HepG2 (cell line): ENCODE data around the gene AMIGO1. TPM values are rescaled to one million over a fixed set of nuclear protein-coding genes. Genes with fewer than 3 reads are reported as not detected.
A peak's percentile ranks its signal among the peaks of the same experiment; 100 is the strongest.

Source experiments
- AHR ChIP-seq: IDR thresholded peaks from 2 replicates; pipeline ENCODE4 v1.6.1; 2018; ENCODE audit warnings: missing genetic modification reagents, missing compliant biosample characterization
- CENPX ChIP-seq: sonication (generic); formaldehyde crosslinking; IDR thresholded peaks from 2 replicates; pipeline ENCODE4 v1.9.0; 2021; ENCODE audit warnings: mild to moderate bottlenecking, missing genetic modification reagents, moderate library complexity
- FOXJ3 ChIP-seq: sonication (generic); formaldehyde crosslinking; IDR thresholded peaks from 2 replicates; pipeline ENCODE4 v1.4.0; 2020; ENCODE audit warnings: missing genetic modification reagents, mild to moderate bottlenecking, borderline replicate concordance
- FOXO1 ChIP-seq: sonication (generic); formaldehyde crosslinking; IDR thresholded peaks from 2 replicates; pipeline ENCODE4 v1.4.0; 2020; ENCODE audit warnings: missing genetic modification reagents
- KDM1A ChIP-seq: IDR thresholded peaks from 2 replicates; pipeline ENCODE4 v1.6.1; 2016; ENCODE audit warnings: missing compliant biosample characterization
- MAFK ChIP-seq, 2 experiments: IDR thresholded peaks in 1 of 2; conservative IDR thresholded peaks in 1 of 2; 2 replicates each; pipeline ENCODE4 v1.6.1; 2011; ENCODE audit warnings: improper control_type of control experiment in 2 of 2, low read length in 2 of 2
- TBX3 ChIP-seq: fragments of 450-650 bp; IDR thresholded peaks from 2 replicates; pipeline ENCODE4 v1.6.1; 2017; ENCODE audit warnings: antibody characterized with exemption, mild to moderate bottlenecking, inconsistent platforms, borderline replicate concordance
- TCF12 ChIP-seq, 2 experiments: fragments of 450-650 bp in 1 of 2; sonication (generic) in 1 of 2; formaldehyde crosslinking in 1 of 2; IDR thresholded peaks; 2 replicates each; pipeline versions ENCODE4 v1.6.1 to v1.8.0; 2017 to 2022; ENCODE audit warnings: antibody characterized with exemption in 1 of 2, mild to moderate bottlenecking in 1 of 2, missing genetic modification reagents in 1 of 2, moderate library complexity in 1 of 2
- TOE1 ChIP-seq: sonication (generic); formaldehyde crosslinking; IDR thresholded peaks from 2 replicates; pipeline ENCODE4 v1.4.0; 2020; ENCODE audit warnings: mild to moderate bottlenecking, missing genetic modification reagents
- ZNF101 ChIP-seq: sonication (generic); formaldehyde crosslinking; IDR thresholded peaks from 2 replicates; pipeline ENCODE4 v1.4.0; 2020; ENCODE audit warnings: mild to moderate bottlenecking, low read depth, missing genetic modification reagents, borderline replicate concordance
- ZNF234 ChIP-seq: sonication (generic); formaldehyde crosslinking; conservative IDR thresholded peaks from 2 replicates; pipeline ENCODE4 v1.5.1; 2020; ENCODE audit warnings: mild to moderate bottlenecking, missing genetic modification reagents
- ZNF570 ChIP-seq: sonication (generic); formaldehyde crosslinking; IDR thresholded peaks from 2 replicates; pipeline ENCODE4 v1.4.0; 2020; ENCODE audit warnings: mild to moderate bottlenecking, missing genetic modification reagents, borderline replicate concordance
- ZNF616 ChIP-seq: sonication (generic); formaldehyde crosslinking; IDR thresholded peaks from 2 replicates; pipeline ENCODE4 v1.5.0; 2020; ENCODE audit warnings: low read depth, mild to moderate bottlenecking, missing genetic modification reagents
- ZNF713 ChIP-seq: sonication (generic); formaldehyde crosslinking; IDR thresholded peaks from 2 replicates; pipeline ENCODE4 v1.4.0; 2020; ENCODE audit warnings: mild to moderate bottlenecking, missing genetic modification reagents
- ZNF775 ChIP-seq: sonication (generic); formaldehyde crosslinking; IDR thresholded peaks from 2 replicates; pipeline ENCODE4 v1.4.0; 2020; ENCODE audit warnings: missing genetic modification reagents, mild to moderate bottlenecking, moderate library complexity, borderline replicate concordance
- ZNF878 ChIP-seq: sonication (generic); formaldehyde crosslinking; IDR thresholded peaks from 2 replicates; pipeline ENCODE4 v1.8.1; 2023; ENCODE audit warnings: mild to moderate bottlenecking, missing genetic modification reagents, moderate library complexity
- polyA plus RNA-seq, 8 experiments: library from polyadenylated mRNA; depleted of rRNA in 3 of 8; stranded (reverse) in 7 of 8; unstranded in 1 of 8; fragments of >200 nt; fragmentation: Illumina TruSeq in 4 of 8; extraction: Trizol in 4 of 8; gene quantifications; 2 replicates each; pipeline versions ENCODE4 v1.2.1 to v1.2.3, GENCODE V29; 2011 to 2016; ENCODE audit warnings: low read depth in 4 of 8, missing spikeins in 1 of 8, mixed read lengths in 1 of 8; ENCODE audit not compliant: insufficient read depth in 1 of 8
- total RNA-seq, 5 experiments: library from RNA; depleted of rRNA; stranded (reverse); fragments of >200 nt; fragmentation: Illumina TruSeq; extraction: Trizol; gene quantifications; 2 replicates each; pipeline ENCODE4 v1.2.3, GENCODE V29; 2016; ENCODE audit warnings: low read depth in 1 of 5
- TF ChIP-seq, protein P1 (sequence below): sonication (generic); formaldehyde crosslinking; IDR thresholded peaks from 2 replicates; pipeline ENCODE4 v1.5.1; 2020; ENCODE audit warnings: missing genetic modification reagents, mild to moderate bottlenecking, borderline replicate concordance
- TF ChIP-seq, protein P2 (sequence below): sonication (generic); formaldehyde crosslinking; IDR thresholded peaks from 2 replicates; pipeline ENCODE4 v1.5.0; 2020; ENCODE audit warnings: mild to moderate bottlenecking, missing genetic modification reagents, moderate library complexity
- TF ChIP-seq, protein P3 (sequence below): sonication (generic); formaldehyde crosslinking; IDR thresholded peaks from 2 replicates; pipeline ENCODE4 v1.8.0; 2022; ENCODE audit warnings: missing genetic modification reagents, mild to moderate bottlenecking, inconsistent platforms, borderline replicate concordance
- TF ChIP-seq, protein P4 (sequence below): sonication (generic); formaldehyde crosslinking; IDR thresholded peaks from 2 replicates; pipeline ENCODE4 v1.4.0; 2020; ENCODE audit warnings: mild to moderate bottlenecking, missing genetic modification reagents
- TF ChIP-seq, protein P5 (sequence below): IDR thresholded peaks from 2 replicates; pipeline ENCODE4 v1.6.1; 2012; ENCODE audit warnings: inconsistent platforms

Gene AMIGO1
- total and polyA plus RNA-seq, 2 of the 13 experiments (the other 11 are each of a cell fraction or from before 2014, with no cell fraction given): 0.40 to 1.3 TPM

DNA sequence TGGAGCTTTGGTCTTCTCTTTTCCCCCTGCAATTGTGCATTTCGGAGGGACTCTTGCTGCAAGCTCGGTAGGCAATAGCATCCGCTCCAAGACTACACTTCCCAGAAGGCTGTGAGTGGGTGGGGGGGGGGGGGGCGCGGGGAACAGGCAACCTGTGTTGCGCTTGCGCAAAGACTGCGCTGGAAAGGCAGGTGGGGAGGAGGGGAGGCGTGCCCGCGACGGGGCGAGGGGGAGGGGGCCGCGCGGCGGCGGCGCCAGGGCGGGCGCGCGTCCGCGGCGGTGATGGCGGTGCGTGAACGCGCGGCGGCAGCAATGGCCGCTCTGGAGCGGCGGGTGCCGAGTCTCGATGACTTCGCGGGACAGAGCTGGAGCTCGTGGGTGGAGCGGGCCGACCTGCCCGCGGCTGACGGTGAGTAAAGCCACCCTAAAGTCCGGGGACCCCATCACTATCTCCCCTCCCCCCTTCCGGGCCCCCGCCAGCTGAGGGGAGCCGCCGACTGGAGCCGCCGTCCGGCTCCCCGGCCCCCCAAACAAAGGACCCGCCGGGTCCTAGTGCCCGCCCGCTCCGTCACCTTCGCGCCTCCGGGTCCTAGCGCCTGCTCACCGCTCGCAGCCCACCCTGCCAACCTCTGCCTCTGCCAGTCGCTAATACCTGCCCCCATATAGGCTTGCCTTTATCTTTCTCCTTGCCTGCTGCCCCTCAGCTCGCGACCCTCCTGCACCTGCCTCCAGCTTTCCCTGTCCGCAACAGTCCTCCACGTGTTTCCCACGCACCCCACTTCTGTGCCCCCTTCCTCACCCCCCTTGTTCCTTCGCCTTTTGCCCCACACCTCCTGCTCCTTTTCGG is 25.6 kb downstream of the AMIGO1 start, which contains the start of gene ATXN7L2 (continued):
- TF ChIP-seq FOXJ3 (CRISPR knock-in tag) (no peak), ZNF570 (CRISPR knock-in tag) (no peak), TCF12 (IDR thresholded peaks at IDR 0.05) (no peak), TCF12 (CRISPR knock-in tag; IDR thresholded peaks at IDR 0.05) (no peak), ZNF101 (CRISPR knock-in tag) (no peak), ZNF616 (CRISPR knock-in tag) (peak; percentile 25; the same call in 1 of the 2 replicates), ZNF878 (CRISPR knock-in tag) (no peak), ZNF775 (no peak), TOE1 (CRISPR knock-in tag) (no peak), KDM1A (CRISPR knock-in tag) (no peak; the same call in 1 of the 2 replicates), TBX3 (peak; percentile 66; the same call in 1 of the 2 replicates), FOXO1 (CRISPR knock-in tag) (no peak; the same call in 1 of the 2 replicates), ZNF713 (CRISPR knock-in tag) (no peak), ZNF234 (CRISPR knock-in tag) (peak; percentile 85; the same call in 1 of the 2 replicates), MAFK (conservative IDR thresholded peaks at IDR 0.05 in 1 of 2, IDR thresholded peaks at IDR 0.05 in 1 of 2; ENCODE audit: low read length in 2 of 2) (no peak), AHR (CRISPR knock-in tag) (peak; percentile 76; the same call in 1 of the 2 replicates), CENPX (no peak)
- TF ChIP-seq, protein P1, sequence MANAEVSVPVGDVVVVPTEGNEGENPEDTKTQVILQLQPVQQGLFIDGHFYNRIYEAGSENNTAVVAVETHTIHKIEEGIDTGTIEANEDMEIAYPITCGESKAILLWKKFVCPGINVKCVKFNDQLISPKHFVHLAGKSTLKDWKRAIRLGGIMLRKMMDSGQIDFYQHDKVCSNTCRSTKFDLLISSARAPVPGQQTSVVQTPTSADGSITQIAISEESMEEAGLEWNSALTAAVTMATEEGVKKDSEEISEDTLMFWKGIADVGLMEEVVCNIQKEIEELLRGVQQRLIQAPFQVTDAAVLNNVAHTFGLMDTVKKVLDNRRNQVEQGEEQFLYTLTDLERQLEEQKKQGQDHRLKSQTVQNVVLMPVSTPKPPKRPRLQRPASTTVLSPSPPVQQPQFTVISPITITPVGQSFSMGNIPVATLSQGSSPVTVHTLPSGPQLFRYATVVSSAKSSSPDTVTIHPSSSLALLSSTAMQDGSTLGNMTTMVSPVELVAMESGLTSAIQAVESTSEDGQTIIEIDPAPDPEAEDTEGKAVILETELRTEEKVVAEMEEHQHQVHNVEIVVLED: peak; percentile 71
- TF ChIP-seq, protein P2, sequence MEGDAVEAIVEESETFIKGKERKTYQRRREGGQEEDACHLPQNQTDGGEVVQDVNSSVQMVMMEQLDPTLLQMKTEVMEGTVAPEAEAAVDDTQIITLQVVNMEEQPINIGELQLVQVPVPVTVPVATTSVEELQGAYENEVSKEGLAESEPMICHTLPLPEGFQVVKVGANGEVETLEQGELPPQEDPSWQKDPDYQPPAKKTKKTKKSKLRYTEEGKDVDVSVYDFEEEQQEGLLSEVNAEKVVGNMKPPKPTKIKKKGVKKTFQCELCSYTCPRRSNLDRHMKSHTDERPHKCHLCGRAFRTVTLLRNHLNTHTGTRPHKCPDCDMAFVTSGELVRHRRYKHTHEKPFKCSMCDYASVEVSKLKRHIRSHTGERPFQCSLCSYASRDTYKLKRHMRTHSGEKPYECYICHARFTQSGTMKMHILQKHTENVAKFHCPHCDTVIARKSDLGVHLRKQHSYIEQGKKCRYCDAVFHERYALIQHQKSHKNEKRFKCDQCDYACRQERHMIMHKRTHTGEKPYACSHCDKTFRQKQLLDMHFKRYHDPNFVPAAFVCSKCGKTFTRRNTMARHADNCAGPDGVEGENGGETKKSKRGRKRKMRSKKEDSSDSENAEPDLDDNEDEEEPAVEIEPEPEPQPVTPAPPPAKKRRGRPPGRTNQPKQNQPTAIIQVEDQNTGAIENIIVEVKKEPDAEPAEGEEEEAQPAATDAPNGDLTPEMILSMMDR: no peak
- TF ChIP-seq, protein P3, sequence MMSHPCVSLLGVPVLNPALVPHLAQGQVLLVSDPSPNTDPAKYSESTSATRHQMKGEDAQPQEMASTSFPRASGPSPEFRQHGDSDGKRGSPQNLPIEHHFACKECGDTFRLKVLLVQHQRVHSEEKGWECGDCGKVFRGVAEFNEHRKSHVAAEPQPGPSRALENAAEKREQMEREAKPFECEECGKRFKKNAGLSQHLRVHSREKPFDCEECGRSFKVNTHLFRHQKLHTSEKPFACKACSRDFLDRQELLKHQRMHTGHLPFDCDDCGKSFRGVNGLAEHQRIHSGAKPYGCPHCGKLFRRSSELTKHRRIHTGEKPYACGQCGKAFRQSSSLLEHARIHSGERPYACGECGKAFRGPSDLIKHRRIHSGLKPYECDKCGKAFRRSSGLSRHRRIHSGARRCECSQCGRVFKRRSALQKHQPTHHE: no peak
- TF ChIP-seq, protein P4, sequence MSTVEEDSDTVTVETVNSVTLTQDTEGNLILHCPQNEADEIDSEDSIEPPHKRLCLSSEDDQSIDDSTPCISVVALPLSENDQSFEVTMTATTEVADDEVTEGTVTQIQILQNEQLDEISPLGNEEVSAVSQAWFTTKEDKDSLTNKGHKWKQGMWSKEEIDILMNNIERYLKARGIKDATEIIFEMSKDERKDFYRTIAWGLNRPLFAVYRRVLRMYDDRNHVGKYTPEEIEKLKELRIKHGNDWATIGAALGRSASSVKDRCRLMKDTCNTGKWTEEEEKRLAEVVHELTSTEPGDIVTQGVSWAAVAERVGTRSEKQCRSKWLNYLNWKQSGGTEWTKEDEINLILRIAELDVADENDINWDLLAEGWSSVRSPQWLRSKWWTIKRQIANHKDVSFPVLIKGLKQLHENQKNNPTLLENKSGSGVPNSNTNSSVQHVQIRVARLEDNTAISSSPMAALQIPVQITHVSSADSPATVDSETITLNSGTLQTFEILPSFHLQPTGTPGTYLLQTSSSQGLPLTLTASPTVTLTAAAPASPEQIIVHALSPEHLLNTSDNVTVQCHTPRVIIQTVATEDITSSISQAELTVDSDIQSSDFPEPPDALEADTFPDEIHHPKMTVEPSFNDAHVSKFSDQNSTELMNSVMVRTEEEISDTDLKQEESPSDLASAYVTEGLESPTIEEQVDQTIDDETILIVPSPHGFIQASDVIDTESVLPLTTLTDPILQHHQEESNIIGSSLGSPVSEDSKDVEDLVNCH (CRISPR knock-in tag): no peak
- TF ChIP-seq, protein P5, sequence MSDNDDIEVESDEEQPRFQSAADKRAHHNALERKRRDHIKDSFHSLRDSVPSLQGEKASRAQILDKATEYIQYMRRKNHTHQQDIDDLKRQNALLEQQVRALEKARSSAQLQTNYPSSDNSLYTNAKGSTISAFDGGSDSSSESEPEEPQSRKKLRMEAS: peak; percentile 86
